ENCODE data around the gene CRMP1.
A peak's percentile ranks its signal among the peaks of the same experiment; 100 is the strongest.

The CRMP1 gene

GRCh38 chr4:5893004-5893580, at the start of gene CRMP1:
TSS of gene CRMP1 (minus strand) at chr4:5893086. CDS start at chr4:5892969, 117 bp downstream.
- peak; percentile 63 for DNase-seq

- no peak for DNase-seq
Observed at GRCh38 chr4:5941601-5942000, 48.7 kb upstream of the CRMP1 start.

- peak; percentile 72 for DNase-seq
Observed at GRCh38 chr4:5940470-5941203, 47.8 kb upstream of the CRMP1 start.

GRCh38 chr4:5933996-5934831, 41.3 kb upstream of the CRMP1 start:
- no peak for DNase-seq

GRCh38 chr4:5933116-5933515, 40.2 kb upstream of the CRMP1 start:
- peak; percentile 29 for DNase-seq

- peak; percentile 92 for DNase-seq
Observed at GRCh38 chr4:5932035-5932568, 39.2 kb upstream of the CRMP1 start.

- DNase-seq = no peak
Observed at GRCh38 chr4:5931526-5931925, 38.6 kb upstream of the CRMP1 start.

GRCh38 chr4:5930876-5931275, 38.0 kb upstream of the CRMP1 start:
- no peak for DNase-seq

- no peak for DNase-seq
Observed at GRCh38 chr4:5930456-5930855, 37.6 kb upstream of the CRMP1 start.

GRCh38 chr4:5928844-5929420, 36.0 kb upstream of the CRMP1 start:
- no peak for DNase-seq

- no peak for DNase-seq
Observed at GRCh38 chr4:5928274-5928673, 35.4 kb upstream of the CRMP1 start.

GRCh38 chr4:5927747-5928146, 34.9 kb upstream of the CRMP1 start:
- DNase-seq = no peak

GRCh38 chr4:5927116-5927515, 34.2 kb upstream of the CRMP1 start:
- no peak for DNase-seq

GRCh38 chr4:5926598-5926997, 33.7 kb upstream of the CRMP1 start:
- no peak for DNase-seq

GRCh38 chr4:5925419-5926200, 32.7 kb upstream of the CRMP1 start:
- no peak for DNase-seq

- DNase-seq = no peak
Observed at GRCh38 chr4:5924461-5925125, 31.7 kb upstream of the CRMP1 start.

GRCh38 chr4:5923376-5923775, 30.5 kb upstream of the CRMP1 start:
- DNase-seq = no peak

GRCh38 chr4:5922556-5922955, 29.7 kb upstream of the CRMP1 start:
- DNase-seq = no peak

GRCh38 chr4:5921981-5922380, 29.1 kb upstream of the CRMP1 start:
- DNase-seq = no peak

- no peak for DNase-seq
Observed at GRCh38 chr4:5921101-5921980, 28.5 kb upstream of the CRMP1 start.

GRCh38 chr4:5919571-5919970, 26.7 kb upstream of the CRMP1 start:
- DNase-seq = no peak
